Right lobe of liver (tissue), 6 donors: ENCODE results near the gene CDC14A. TPM values are rescaled to one million over a fixed set of nuclear protein-coding genes. Genes with fewer than 3 reads are reported as not detected.

Source experiments
- ATAC-seq, 4 donors: fragments of 200-7000 bp; cut with Tn5 transposase; one replicate each; pipeline ENCODE4 v1.9.1; 2020; ENCODE audit warnings: mild to moderate bottlenecking in 4 of 4, moderate library complexity in 4 of 4
- DNase-seq, 3 donors: peaks; one replicate each; pipeline ENCODE4 v3.0.0-alpha.2; 2020
- H3K27ac ChIP-seq, 3 donors: fragments of 200-600 bp; one replicate each; pipeline ENCODE4 v1.8.0; 2022
- H3K27me3 ChIP-seq, 2 donors: fragments of 200-600 bp; one replicate each; pipeline ENCODE4 v1.8.0; 2022
- H3K36me3 ChIP-seq, 4 donors: fragments of 200-600 bp; sonication (generic) in 1 of 4; one replicate each; pipeline versions ENCODE4 v1.5.1 to v1.8.0; 2017 to 2022; ENCODE audit warnings: control low read depth in 1 of 4
- H3K4me1 ChIP-seq, 4 donors: fragments of 200-600 bp; sonication (generic) in 1 of 4; one replicate each; pipeline versions ENCODE4 v1.5.1 to v1.8.0; 2017 to 2022; ENCODE audit warnings: control low read depth in 1 of 4
- H3K4me3 ChIP-seq, 3 donors: fragments of 200-600 bp; one replicate each; pipeline ENCODE4 v1.8.0; 2022
- H3K9me3 ChIP-seq, 4 donors: fragments of 200-600 bp; sonication (generic) in 1 of 4; one replicate each; pipeline versions ENCODE4 v1.5.1 to v1.8.0; 2017 to 2022; ENCODE audit warnings: control low read depth in 1 of 4
- CTCF ChIP-seq, 4 donors: fragments of 200-600 bp in 3 of 4; fragments of 450-650 bp in 1 of 4; IDR thresholded peaks; one replicate each; pipeline versions ENCODE4 v1.5.1 to v1.8.0; 2016 to 2022; ENCODE audit warnings: antibody characterized with exemption in 4 of 4, mild to moderate bottlenecking in 2 of 4
- POLR2A ChIP-seq: fragments of 450-650 bp; IDR thresholded peaks from one replicate; pipeline ENCODE4 v1.6.1; 2017; ENCODE audit warnings: antibody characterized with exemption, mild to moderate bottlenecking
- WGBS: methylation state at CpG from one replicate; pipeline ENCODE4 v1.1.6; 2018; ENCODE audit warnings: low coverage, low lambda C conversion rate; ENCODE audit not compliant: insufficient coverage; ENCODE audit errors: missing lambda C conversion rate; 5-methylcytosine and 5-hydroxymethylcytosine counted together
- intact Hi-C, 2 donors: fragments of 100-400 bp; cut with DNase I; formaldehyde crosslinking; loops; one replicate each; pipeline versions ENCODE4 v1.11.2 to v1.14.1; 2022
- total RNA-seq, 6 experiments: library from RNA; depleted of rRNA in 2 of 6; stranded (reverse); fragments of >200 nt in 2 of 6; fragmentation: NEBNext Ultra II Directional in 3 of 6; extraction: Animal tissue kit (Norgen Biotek cat#: 25700) in 3 of 6; gene quantifications; one replicate each; pipeline versions ENCODE4 v1.1.0 to v1.2.4, GENCODE V29; 2016 to 2023
- donor health status: DM: no; HTN: yes; CAD: no.
- donor health status: DM: no; HTN: no; CAD: no.
- donor health status: DM: no; HTN: no; CAD: no.
- donor health status: DM: no; HTN: yes; CAD: no.
- donor health status: DM: no; HTN: yes; CAD: no.

The CDC14A gene
- total RNA-seq, 6 experiments from 2014 or later = 1.1 to 3.3 (median 1.6) TPM

DNA sequence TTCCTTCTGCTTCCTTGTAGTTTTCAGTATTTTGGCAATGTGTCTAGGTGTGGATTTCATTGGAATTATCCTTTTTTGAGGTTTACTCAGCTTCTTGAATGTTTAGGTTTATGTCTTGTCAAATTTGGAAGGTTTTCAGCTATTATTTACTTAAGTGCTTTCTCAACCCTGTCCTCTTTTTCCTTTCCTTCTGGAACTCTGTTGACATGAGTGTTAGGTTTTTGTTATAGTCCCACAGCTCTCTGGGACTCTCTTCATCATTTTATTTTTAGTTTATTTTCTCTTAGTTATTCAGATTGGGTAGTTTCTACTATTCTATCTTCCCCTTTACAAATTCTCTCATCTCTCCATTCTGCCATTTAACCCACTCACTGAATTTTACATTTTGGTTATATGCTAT, 122.5 kb downstream of the CDC14A start:
- H3K36me3 ChIP-seq = no peaks in the 10 kb centered on the region
- no peaks in the 10 kb centered on the region for H3K9me3 ChIP-seq
- H3K4me1 ChIP-seq = peaks cover 0 to 43% (median 9%) of the 10 kb centered on the region in 4 donors
- no peak overlapping the region for H3K4me3 ChIP-seq
- no peaks in the 10 kb centered on the region for H3K27me3 ChIP-seq
- ATAC-seq (peak in 3 of 4 donors; percentile 35 to 55 (median 41)), DNase-seq (no peak)
- TF ChIP-seq CTCF (IDR thresholded peaks at IDR 0.05) (no peak), POLR2A (no peak)
- intact Hi-C loops = no loop called here
- H3K27ac ChIP-seq = peak overlapping the region in 1 of 3 donors; percentile 42

- TF ChIP-seq POLR2A = no peak
- no peak for TF ChIP-seq CTCF (IDR thresholded peaks at IDR 0.05)
- Histone ChIP-seq H3K27me3 (no peaks in the 10 kb centered on the region), H3K9me3 (no peaks in the 10 kb centered on the region), H3K4me3 (no peak overlapping the region), H3K27ac (no peak overlapping the region), H3K4me1 (peaks cover 0 to 54% (median 11%) of the 10 kb centered on the region in 4 donors), H3K36me3 (no peaks in the 10 kb centered on the region)
- DNase-seq (no peak), ATAC-seq (no peak)
- 96% methylated on average over 4 of the region's 4 CpGs for WGBS
- intact Hi-C loops = no loop called here
These were observed 124.5 kb downstream of the CDC14A start for GRCh38 chr1:100476735-100477290.

DNA sequence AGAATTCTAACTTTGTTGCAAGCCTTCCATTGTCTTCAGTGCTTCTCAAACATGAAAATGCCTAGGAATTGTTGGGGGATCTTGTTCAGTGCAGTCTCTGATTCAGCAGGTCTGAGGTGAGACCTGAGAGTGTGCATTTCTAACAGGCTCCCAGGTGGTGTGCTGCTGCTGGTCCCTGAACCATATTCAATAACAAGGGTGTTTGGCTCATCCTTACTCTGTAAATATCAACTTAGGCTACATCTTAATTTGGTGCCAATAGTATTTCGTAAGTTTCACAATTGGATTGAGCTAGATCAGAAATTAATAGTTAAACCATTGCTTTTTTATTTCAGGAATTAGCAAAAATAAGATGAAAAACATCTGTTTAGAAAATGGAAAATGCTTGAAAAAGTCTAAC, 126.5 kb downstream of the CDC14A start:
- 42% methylated on average over 1 of the region's 1 CpG for WGBS
- intact Hi-C loops = no loop called here
- peak; percentile 88 to 97 (median 94) for ATAC-seq

GRCh38 chr1:100479620-100480338, 127.5 kb downstream of the CDC14A start:
- intact Hi-C loops = no loop called here
- peaks cover 0 to 49% (median 11%) of the 10 kb centered on the region in 4 donors for H3K4me1 ChIP-seq
- H3K27me3 ChIP-seq = no peaks in the 10 kb centered on the region
- H3K4me3 ChIP-seq = no peak overlapping the region
- H3K36me3 ChIP-seq = no peaks in the 10 kb centered on the region
- peak overlapping the region in 2 of 3 donors; percentile 46 to 70 for H3K27ac ChIP-seq
- DNase-seq (no peak), ATAC-seq (peak in 3 of 4 donors; percentile 49 to 74 (median 51))
- 36% methylated on average over 1 of the region's 1 CpG for WGBS
- H3K9me3 ChIP-seq = no peaks in the 10 kb centered on the region
- TF ChIP-seq POLR2A (no peak), CTCF (IDR thresholded peaks at IDR 0.05) (no peak)

More for the DNA sequence above, 126.5 kb downstream of the CDC14A start:
- TF ChIP-seq CTCF (IDR thresholded peaks at IDR 0.05) = no peak
- no peak for TF ChIP-seq POLR2A
- Histone ChIP-seq H3K9me3 (no peaks in the 10 kb centered on the region), H3K27ac (peak overlapping the region in 2 of 3 donors; percentile 46 to 70), H3K4me1 (peaks cover 0 to 54% (median 11%) of the 10 kb centered on the region in 4 donors), H3K4me3 (no peak overlapping the region), H3K36me3 (no peaks in the 10 kb centered on the region), H3K27me3 (no peaks in the 10 kb centered on the region)
- DNase-seq = no peak
